ENCODE data around the gene PLK2.

GRCh38 chr5:58484505-58484904, 24.6 kb upstream of the PLK2 start:
- TF ChIP-seq POLR2A (IDR thresholded peaks at IDR 0.05) (no peak), CTCF (IDR thresholded peaks at IDR 0.05) (no peak)
